H9 (cell line): ENCODE measurements around the gene SUFU. TPM values are rescaled to one million over a fixed set of nuclear protein-coding genes. Genes with fewer than 3 reads are reported as not detected.

Experiments used
- DNase-seq: peaks from one replicate; pipeline ENCODE4 v3.0.0-alpha.2; 2017
- H2AFZ ChIP-seq: one replicate; pipeline ENCODE4 v1.6.1; 2013; ENCODE audit warnings: mild to moderate bottlenecking, low read length, control low read depth, moderate library complexity
- H2AK5ac ChIP-seq: 2 replicates; pipeline ENCODE4 v1.6.1; 2013; ENCODE audit warnings: low read length, control low read depth, mixed read lengths; ENCODE audit not compliant: insufficient read length
- H2BK120ac ChIP-seq: one replicate; pipeline ENCODE4 v1.6.1; 2013; ENCODE audit warnings: low read depth, mild to moderate bottlenecking, low read length, control low read depth, inconsistent platforms; ENCODE audit not compliant: poor library complexity, severe bottlenecking
- H2BK12ac ChIP-seq: 2 replicates; pipeline ENCODE4 v1.6.1; 2013; ENCODE audit warnings: low read length, control low read depth, mixed read lengths, low read depth; ENCODE audit not compliant: insufficient read length
- H2BK15ac ChIP-seq: 2 replicates; pipeline ENCODE4 v1.6.1; 2013; ENCODE audit warnings: low read depth, low read length, control low read depth
- H2BK20ac ChIP-seq: one replicate; pipeline ENCODE4 v1.6.1; 2013; ENCODE audit warnings: low read depth, mild to moderate bottlenecking, low read length, control low read depth, inconsistent platforms; ENCODE audit not compliant: poor library complexity, severe bottlenecking
- H2BK5ac ChIP-seq: 2 replicates; pipeline ENCODE4 v1.6.1; 2013; ENCODE audit warnings: low read length, control low read depth, mixed read lengths; ENCODE audit not compliant: insufficient read length
- H3K14ac ChIP-seq: 2 replicates; pipeline ENCODE4 v1.6.1; 2013; ENCODE audit warnings: low read length, control low read depth; ENCODE audit not compliant: insufficient read depth
- H3K18ac ChIP-seq: 2 replicates; pipeline ENCODE4 v1.6.1; 2013; ENCODE audit warnings: low read depth, mild to moderate bottlenecking, mixed read lengths, low read length, control low read depth; ENCODE audit not compliant: insufficient read length
- H3K23ac ChIP-seq: 2 replicates; pipeline ENCODE4 v1.6.1; 2013; ENCODE audit warnings: low read length, control low read depth, mixed read lengths, low read depth; ENCODE audit not compliant: insufficient read length
- H3K23me2 ChIP-seq: 2 replicates; pipeline ENCODE4 v1.6.1; 2013; ENCODE audit warnings: low read depth, mild to moderate bottlenecking, mixed read lengths, low read length, control low read depth; ENCODE audit not compliant: insufficient read length, poor library complexity, severe bottlenecking
- H3K27ac ChIP-seq: 2 replicates; pipeline ENCODE4 v1.5.1; 2013; ENCODE audit warnings: low read length, control low read depth, mixed read lengths, low read depth; ENCODE audit not compliant: insufficient read length
- H3K27me3 ChIP-seq: 2 replicates; pipeline ENCODE4 v1.6.1; 2013; ENCODE audit warnings: low read length, control low read depth, inconsistent platforms; ENCODE audit not compliant: insufficient read depth
- H3K4ac ChIP-seq: 2 replicates; pipeline ENCODE4 v1.6.1; 2013; ENCODE audit warnings: low read depth, mild to moderate bottlenecking, control low read depth, inconsistent platforms, low read length, moderate library complexity
- H3K4me1 ChIP-seq: 2 replicates; pipeline ENCODE4 v1.6.1; 2013; ENCODE audit warnings: low read length, control low read depth, inconsistent platforms; ENCODE audit not compliant: insufficient read depth
- H3K4me2 ChIP-seq: 2 replicates; pipeline ENCODE4 v1.6.1; 2013; ENCODE audit warnings: low read length, control low read depth, mixed read lengths; ENCODE audit not compliant: insufficient read length, insufficient read depth
- H3K56ac ChIP-seq: 2 replicates; pipeline ENCODE4 v1.6.1; 2013; ENCODE audit warnings: low read depth, mild to moderate bottlenecking, mixed read lengths, low read length, control low read depth; ENCODE audit not compliant: insufficient read length
- H3K79me1 ChIP-seq: 2 replicates; pipeline ENCODE4 v1.6.1; 2013; ENCODE audit warnings: low read depth, mild to moderate bottlenecking, moderate library complexity, low read length, control low read depth, inconsistent platforms; ENCODE audit not compliant: insufficient read depth, poor library complexity, severe bottlenecking
- H3K79me2 ChIP-seq: 2 replicates; pipeline ENCODE4 v1.6.1; 2013; ENCODE audit warnings: low read length, control low read depth, inconsistent platforms; ENCODE audit not compliant: insufficient read depth
- H3K9ac ChIP-seq: 2 replicates; pipeline ENCODE4 v1.6.1; 2013; ENCODE audit warnings: low read length, control low read depth, mixed read lengths; ENCODE audit not compliant: insufficient read length; ENCODE audit errors: extremely low read depth
- H3K9me3 ChIP-seq: one replicate; pipeline ENCODE4 v1.6.1; 2013; ENCODE audit warnings: low read depth, low read length, inconsistent platforms; ENCODE audit not compliant: control insufficient read depth
- H3T11ph ChIP-seq: one replicate; pipeline ENCODE4 v1.6.1; 2013; ENCODE audit warnings: mild to moderate bottlenecking, low read length, control low read depth, inconsistent platforms
- H4K20me1 ChIP-seq: one replicate; pipeline ENCODE4 v1.6.1; 2013; ENCODE audit not compliant: control insufficient read depth, insufficient read length, insufficient read depth
- H4K5ac ChIP-seq: 2 replicates; pipeline ENCODE4 v1.6.1; 2013; ENCODE audit warnings: low read depth, mild to moderate bottlenecking, mixed read lengths, low read length, control low read depth; ENCODE audit not compliant: insufficient read length
- H4K8ac ChIP-seq: replicated peaks from 2 replicates; pipeline ENCODE4 v1.6.1; 2013; ENCODE audit warnings: low read length, control low read depth, mixed read lengths, low read depth; ENCODE audit not compliant: insufficient read length
- H4K91ac ChIP-seq: 2 replicates; pipeline ENCODE4 v1.6.1; 2013; ENCODE audit warnings: low read depth, mild to moderate bottlenecking, moderate library complexity, mixed read lengths, low read length, control low read depth; ENCODE audit not compliant: insufficient read length
- H3K27ac Mint-ChIP-seq, 3 experiments: 2 replicates in 2 of 3; 3 replicates in 1 of 3; pipeline ENCODE4 v1.8.0; 2020 to 2021; ENCODE audit warnings: mixed read lengths in 3 of 3, mild to moderate bottlenecking in 1 of 3, moderate library complexity in 1 of 3
- H3K27me3 Mint-ChIP-seq: 2 replicates; pipeline ENCODE4 v1.8.0; 2021; ENCODE audit warnings: low read depth, mild to moderate bottlenecking, moderate library complexity, mixed read lengths
- H3K36me3 Mint-ChIP-seq, 3 experiments: 2 replicates in 2 of 3; 3 replicates in 1 of 3; pipeline ENCODE4 v1.8.0; 2020 to 2021; ENCODE audit warnings: low read depth in 3 of 3, mixed read lengths in 3 of 3; ENCODE audit not compliant: insufficient read depth in 1 of 3
- H3K4me1 Mint-ChIP-seq, 2 experiments: 2 replicates each; pipeline ENCODE4 v1.8.0; 2020; ENCODE audit warnings: mixed read lengths in 2 of 2
- H3K4me3 Mint-ChIP-seq, 2 experiments: 2 replicates in 1 of 2; 3 replicates in 1 of 2; pipeline ENCODE4 v1.8.0; 2020 to 2021; ENCODE audit warnings: mild to moderate bottlenecking in 2 of 2, mixed read lengths in 2 of 2, moderate library complexity in 1 of 2
- H3K9me3 Mint-ChIP-seq, 2 experiments: 2 replicates in 1 of 2; 3 replicates in 1 of 2; pipeline ENCODE4 v1.8.0; 2020; ENCODE audit warnings: mild to moderate bottlenecking in 2 of 2, mixed read lengths in 2 of 2, moderate library complexity in 1 of 2
- CTCF ChIP-seq: fragments of 200-600 bp; sonication (generic); conservative IDR thresholded peaks from 3 replicates; pipeline ENCODE4 v1.8.0; 2021; ENCODE audit warnings: antibody characterized with exemption, mild to moderate bottlenecking
- WGBS: extraction: QIAGEN DNeasy Blood & Tissue Kit; methylation state at CpG from one replicate; pipeline ENCODE4 v1.1.7; 2013; ENCODE audit warnings: missing lambda C conversion rate, low lambda C conversion rate, mixed read lengths; ENCODE audit not compliant: insufficient read length; ENCODE audit errors: extremely low coverage; 5-methylcytosine and 5-hydroxymethylcytosine counted together
- total RNA-seq: library from RNA; stranded (reverse); gene quantifications from 2 replicates; pipeline ENCODE4 v1.2.1, GENCODE V29; 2021

The SUFU gene
- total RNA-seq, 1 experiment from 2014 or later: 9.5 TPM

GRCh38 chr10:102557569-102557968 is 53.8 kb downstream of the SUFU start:
- Histone ChIP-seq H4K91ac (no peak overlapping the region), H4K8ac (no peak overlapping the region), H3K4ac (no peak overlapping the region), H4K20me1 (no peaks in the 10 kb centered on the region), H3K27ac (no peak overlapping the region), H3K4me1 (no peaks in the 10 kb centered on the region), H3T11ph (no peak overlapping the region), H3K27me3 (no peaks in the 10 kb centered on the region; the same call in 1 of the 2 replicates), H2BK12ac (no peak overlapping the region), H2BK120ac (no peak overlapping the region), H2BK5ac (no peak overlapping the region), H2AFZ (no peak overlapping the region), H3K23me2 (no peaks in the 10 kb centered on the region), H3K56ac (no peak overlapping the region), H3K9ac (no peak overlapping the region), H3K14ac (no peak overlapping the region), H2AK5ac (no peak overlapping the region), H3K4me2 (no peak overlapping the region), H3K9me3 (no peaks in the 10 kb centered on the region), H2BK20ac (no peak overlapping the region), H2BK15ac (no peak overlapping the region), H3K18ac (no peak overlapping the region), H3K79me2 (no peaks in the 10 kb centered on the region), H3K23ac (no peak overlapping the region), H4K5ac (no peak overlapping the region), H3K79me1 (no peaks in the 10 kb centered on the region)
- no CpG with 5 or more reads among the region's 2 CpGs for WGBS
- Mint-ChIP-seq H3K36me3 (peaks cover 0 to under 1% (median 0%) of the 10 kb centered on the region in 3 experiments; a peak in 1 of 7 replicates), H3K4me1 (no peaks in the 10 kb centered on the region), H3K9me3 (no peaks in the 10 kb centered on the region), H3K27ac (no peak overlapping the region), H3K4me3 (no peak overlapping the region), H3K27me3 (peaks cover 47% of the 10 kb centered on the region)
- no peak for TF ChIP-seq CTCF
- DNase-seq: no peak
